Head of caudate nucleus (tissue), 42 donors: ENCODE data around the gene RLN3.

Source experiments
- DNase-seq, 42 donors: peaks; one replicate each; pipeline versions ENCODE4 v3.0.0 to v3.0.0-alpha.2; 2020 to 2021; ENCODE audit warnings: mixed read lengths in 7 of 42
- intact Hi-C: fragments of 100-400 bp; cut with DNase I; formaldehyde crosslinking; loops from one replicate; pipeline ENCODE4 v1.15.0; 2022

RLN3 gene

DNA sequence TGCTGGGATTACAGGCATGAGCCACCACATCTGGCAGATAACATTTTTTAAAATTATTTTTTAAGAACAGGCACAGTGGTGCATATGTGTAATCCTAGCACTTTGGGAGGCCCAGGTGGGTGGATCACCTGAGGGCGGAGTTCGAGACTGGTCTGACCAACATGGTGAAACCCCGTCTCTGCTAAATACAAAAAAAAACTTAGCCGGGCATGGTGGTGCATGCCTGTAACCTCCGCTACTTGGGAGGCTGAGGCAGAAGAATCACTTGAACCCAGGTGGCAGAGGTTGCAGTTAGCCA, 34.6 kb downstream of the RLN3 start:
- intact Hi-C loops = no loop called here
- no peak for DNase-seq

- intact Hi-C loops = no loop called here
- no peak for DNase-seq
Observed at GRCh38 chr19:14063105-14063504, 35.2 kb downstream of the RLN3 start.

GRCh38 chr19:14066134-14066533, 38.2 kb downstream of the RLN3 start:
- intact Hi-C loops = no loop called here
- no peak for DNase-seq

- intact Hi-C loops = loop anchor here (5.0 to 10.0 kb wide), 2 partner anchors 66 to 188 kb away; partner anchors contain the start of gene RFX1
- no peak for DNase-seq
Observed at GRCh38 chr19:14070268-14071050, 42.5 kb downstream of the RLN3 start.

- peak in 16 of 42 donors; percentile 6 to 47 (median 29) for DNase-seq
- intact Hi-C loops = loop anchor here (5.0 to 10.0 kb wide), 2 partner anchors 68 to 190 kb away; partner anchors contain the start of gene RFX1
Observed at GRCh38 chr19:14072535-14073260, 44.8 kb downstream of the RLN3 start, which contains the start of gene MISP3. TSS of gene MISP3 (plus strand) at chr19:14072786. CDS start at chr19:14073310, 524 bp downstream.

- intact Hi-C loops = loop anchor here (5.0 to 10.0 kb wide), 2 partner anchors 69 to 191 kb away; partner anchors contain the start of gene RFX1
- peak; percentile 35 to 88 (median 76) for DNase-seq
Observed at GRCh38 chr19:14073261-14073924, 45.4 kb downstream of the RLN3 start.

- intact Hi-C loops = loop anchor here (5.0 to 10.0 kb wide), 2 partner anchors 69 to 192 kb away; partner anchors contain the start of gene RFX1
- DNase-seq = peak in 32 of 42 donors; percentile 8 to 56 (median 35)
Observed at GRCh38 chr19:14073925-14074838, 46.2 kb downstream of the RLN3 start.

GRCh38 chr19:14078411-14078810, 50.5 kb downstream of the RLN3 start:
- DNase-seq = no peak
- intact Hi-C loops = loop anchor here (10.0 kb wide), 1 partner anchor 74 kb away; the partner anchor contains the start of gene RFX1
